ENCODE measurements around the gene VAV2. TPM values are rescaled to one million over a fixed set of nuclear protein-coding genes. Genes with fewer than 3 reads are reported as not detected.

Gene VAV2
- total and polyA plus RNA-seq, 9 of the 15 experiments (the other 6 are each of a cell fraction or from before 2014, with no cell fraction given), result 0.01 to 2.7 (median 1.0) TPM; not detected in 1

- Histone ChIP-seq H3K4me2 (ENCODE audit: insufficient read depth, low read length) (no peak overlapping the region), H3K9me3 (replicated peaks; ENCODE audit: control insufficient read depth, insufficient read depth, low read depth, low read length) (no peaks in the 10 kb centered on the region), H4K20me1 (replicated peaks; ENCODE audit: control insufficient read depth, insufficient read depth, low read length) (peaks cover 9% of the 10 kb centered on the region; the same call in 1 of the 2 replicates), H3K27ac (ENCODE audit: extremely low read depth, low read depth, low read length) (no peak overlapping the region), H3K9ac (ENCODE audit: insufficient read depth in 1 of 2, low read depth in 2 of 2, low read length in 2 of 2) (no peak overlapping the region), H3K36me3 (ENCODE audit: control insufficient read depth, insufficient read depth, low read length) (no peaks in the 10 kb centered on the region), H3K4me3 (no peak overlapping the region), H2AFZ (ENCODE audit: low read depth, low read length) (no peak overlapping the region), H3K27me3 (ENCODE audit: control insufficient read depth in 2 of 2, insufficient read depth in 2 of 2, low read length in 2 of 2) (peaks cover 0 to 25% of the 10 kb centered on the region in 2 experiments; a peak in 2 of 5 replicates), H3K79me2 (ENCODE audit: control insufficient read depth, insufficient read depth, low read length) (no peaks in the 10 kb centered on the region), H3K9me1 (ENCODE audit: control insufficient read depth, insufficient read depth, low read length) (no peaks in the 10 kb centered on the region), H3K4me1 (replicated peaks in 1 of 2; ENCODE audit: control insufficient read depth in 2 of 2, insufficient read depth in 2 of 2, low read length in 2 of 2) (peaks cover 0 to 18% of the 10 kb centered on the region in 2 experiments; a peak in 2 of 5 replicates)
- DNase-seq (ENCODE audit: extremely low read depth in 1 of 4, low spot score in 3 of 4) (peak in 1 of 4 experiments; percentile 8), ATAC-seq (no peak), FAIRE-seq (no peak)
- intact Hi-C loops (cut with micrococcal nuclease), result no loop called here
- in situ Hi-C loops (cut with MboI), result no loop called here
- ChIA-PET CTCF (ENCODE audit: low intra/inter-chr PET ratio) (no interaction called here), POLR2A (no interaction called here)
- WGBS (ENCODE audit: insufficient coverage, low coverage, missing lambda C conversion rate), result 1% methylated on average over 10 of the region's 10 CpGs
- no peak for TF ChIP-seq ZKSCAN3 (CRISPR knock-in tag; IDR thresholded peaks at IDR 0.05)
- no peak for TF ChIP-seq OTX1 (CRISPR knock-in tag; IDR thresholded peaks at IDR 0.05)
- TF ChIP-seq, protein P1, sequence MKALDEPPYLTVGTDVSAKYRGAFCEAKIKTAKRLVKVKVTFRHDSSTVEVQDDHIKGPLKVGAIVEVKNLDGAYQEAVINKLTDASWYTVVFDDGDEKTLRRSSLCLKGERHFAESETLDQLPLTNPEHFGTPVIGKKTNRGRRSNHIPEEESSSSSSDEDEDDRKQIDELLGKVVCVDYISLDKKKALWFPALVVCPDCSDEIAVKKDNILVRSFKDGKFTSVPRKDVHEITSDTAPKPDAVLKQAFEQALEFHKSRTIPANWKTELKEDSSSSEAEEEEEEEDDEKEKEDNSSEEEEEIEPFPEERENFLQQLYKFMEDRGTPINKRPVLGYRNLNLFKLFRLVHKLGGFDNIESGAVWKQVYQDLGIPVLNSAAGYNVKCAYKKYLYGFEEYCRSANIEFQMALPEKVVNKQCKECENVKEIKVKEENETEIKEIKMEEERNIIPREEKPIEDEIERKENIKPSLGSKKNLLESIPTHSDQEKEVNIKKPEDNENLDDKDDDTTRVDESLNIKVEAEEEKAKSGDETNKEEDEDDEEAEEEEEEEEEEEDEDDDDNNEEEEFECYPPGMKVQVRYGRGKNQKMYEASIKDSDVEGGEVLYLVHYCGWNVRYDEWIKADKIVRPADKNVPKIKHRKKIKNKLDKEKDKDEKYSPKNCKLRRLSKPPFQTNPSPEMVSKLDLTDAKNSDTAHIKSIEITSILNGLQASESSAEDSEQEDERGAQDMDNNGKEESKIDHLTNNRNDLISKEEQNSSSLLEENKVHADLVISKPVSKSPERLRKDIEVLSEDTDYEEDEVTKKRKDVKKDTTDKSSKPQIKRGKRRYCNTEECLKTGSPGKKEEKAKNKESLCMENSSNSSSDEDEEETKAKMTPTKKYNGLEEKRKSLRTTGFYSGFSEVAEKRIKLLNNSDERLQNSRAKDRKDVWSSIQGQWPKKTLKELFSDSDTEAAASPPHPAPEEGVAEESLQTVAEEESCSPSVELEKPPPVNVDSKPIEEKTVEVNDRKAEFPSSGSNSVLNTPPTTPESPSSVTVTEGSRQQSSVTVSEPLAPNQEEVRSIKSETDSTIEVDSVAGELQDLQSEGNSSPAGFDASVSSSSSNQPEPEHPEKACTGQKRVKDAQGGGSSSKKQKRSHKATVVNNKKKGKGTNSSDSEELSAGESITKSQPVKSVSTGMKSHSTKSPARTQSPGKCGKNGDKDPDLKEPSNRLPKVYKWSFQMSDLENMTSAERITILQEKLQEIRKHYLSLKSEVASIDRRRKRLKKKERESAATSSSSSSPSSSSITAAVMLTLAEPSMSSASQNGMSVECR (CRISPR knock-in tag; IDR thresholded peaks at IDR 0.05), result no peak
- TF ChIP-seq POLR2A (conservative IDR thresholded peaks at IDR 0.05), result no peak
- no peak for TF ChIP-seq SIX5 (IDR thresholded peaks at IDR 0.05; ENCODE audit: borderline replicate concordance in 1 of 2, insufficient read depth in 1 of 2, low read depth in 1 of 2, low read length in 2 of 2)
- TF ChIP-seq MTF1 (CRISPR knock-in tag; IDR thresholded peaks at IDR 0.05; ENCODE audit: borderline replicate concordance), result no peak
- TF ChIP-seq ZNF589 (CRISPR knock-in tag; IDR thresholded peaks at IDR 0.05; ENCODE audit: low read depth), result no peak
- no peak for TF ChIP-seq ZNF12 (CRISPR knock-in tag; IDR thresholded peaks at IDR 0.05)
- no peak for TF ChIP-seq ZNF57 (CRISPR knock-in tag; IDR thresholded peaks at IDR 0.05)
- no peak for TF ChIP-seq PREB (CRISPR knock-in tag; IDR thresholded peaks at IDR 0.05)
- no TSS peak for BruUV-seq (replicated peaks)
These were observed 256.7 kb downstream of the VAV2 start for GRCh38 chr9:133735415-133735775.

Data from K562 (cell line).